Measurements from ENCODE around the gene PRR20G. TPM values are rescaled to one million over a fixed set of nuclear protein-coding genes. Genes with fewer than 3 reads are reported as not detected.

The PRR20G gene
- total and polyA plus RNA-seq, 2 of the 4 experiments (the other 2 are of a cell fraction) = not detected

DNA sequence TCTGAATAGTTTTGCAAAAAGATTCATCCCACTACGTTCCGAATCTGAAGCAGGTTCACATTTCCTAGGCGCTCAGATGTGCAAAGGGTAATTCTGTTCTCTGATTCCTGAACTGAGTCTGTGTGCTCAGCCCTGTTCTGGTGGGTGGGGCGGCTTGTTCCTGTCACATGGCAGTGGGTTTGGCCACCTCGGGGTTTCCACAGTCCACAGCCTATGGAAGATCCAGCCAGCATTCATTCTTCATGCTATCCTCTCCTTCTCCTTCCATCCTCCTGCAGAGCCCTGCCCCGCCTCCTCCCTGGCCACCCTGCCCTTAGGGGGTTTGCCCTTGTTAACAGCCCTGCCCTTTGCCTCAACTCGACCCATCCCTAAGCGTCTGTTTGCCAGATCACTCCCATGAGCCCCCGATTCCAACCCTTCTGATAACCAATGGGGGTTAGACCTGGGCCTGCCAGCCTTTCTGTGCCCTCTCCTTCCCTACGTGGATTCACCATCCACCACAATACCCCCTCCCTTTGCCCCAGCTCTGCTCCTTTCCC, 31.0 kb downstream of the PRR20G start:
- Histone ChIP-seq H3K14ac (replicated peaks; ENCODE audit: low read depth, low read length) (no peak overlapping the region), H4K8ac (ENCODE audit: low read depth in 2 of 2, low read length in 2 of 2) (no peak overlapping the region), H2BK120ac (ENCODE audit: low read depth, low read length) (no peak overlapping the region), H3K4ac (ENCODE audit: low read depth, low read length) (no peak overlapping the region), H2BK15ac (ENCODE audit: low read depth, low read length) (no peak overlapping the region), H2AK5ac (ENCODE audit: low read depth, low read length) (no peak overlapping the region), H3K79me1 (ENCODE audit: low read depth in 1 of 2, low read length in 2 of 2) (no peaks in the 10 kb centered on the region), H2AFZ (replicated peaks; ENCODE audit: low read length, poor library complexity) (no peak overlapping the region), H3K4me2 (ENCODE audit: low read depth, low read length) (no peak overlapping the region), H3K36me3 (ENCODE audit: control insufficient read depth, insufficient read depth, low read length) (no peaks in the 10 kb centered on the region), H3K9ac (ENCODE audit: low read depth, low read length) (no peak overlapping the region), H2AK9ac (replicated peaks; ENCODE audit: low read depth, low read length, poor library complexity) (no peak overlapping the region), H3K27ac (ENCODE audit: insufficient read depth, low read length) (no peak overlapping the region), H3K9me3 (ENCODE audit: control insufficient read depth, insufficient read depth, low read length) (no peaks in the 10 kb centered on the region), H3K18ac (ENCODE audit: low read depth, low read length) (no peak overlapping the region), H4K5ac (ENCODE audit: low read depth, low read length) (no peak overlapping the region), H3K4me1 (ENCODE audit: control insufficient read depth, insufficient read depth, low read length) (no peaks in the 10 kb centered on the region), H3K27me3 (ENCODE audit: control insufficient read depth, insufficient read depth, low read length) (peaks cover 12% of the 10 kb centered on the region), H4K91ac (ENCODE audit: insufficient read depth, low read depth, low read length) (no peak overlapping the region), H2BK5ac (ENCODE audit: low read depth, low read length, poor library complexity, severe bottlenecking) (no peak overlapping the region), H4K20me1 (ENCODE audit: insufficient read depth, low read length) (no peaks in the 10 kb centered on the region), H3K23ac (ENCODE audit: low read depth, low read length) (no peak overlapping the region), H3K9me1 (ENCODE audit: insufficient read depth, low read length) (no peaks in the 10 kb centered on the region), H3K56ac (ENCODE audit: extremely low read depth, insufficient read depth, low read length) (no peak overlapping the region), H2BK20ac (ENCODE audit: low read depth, low read length) (no peak overlapping the region), H3K4me3 (ENCODE audit: insufficient read depth, low read depth, low read length) (no peak overlapping the region)
- in situ Hi-C loops (cut with MboI; ENCODE audit: low sequenced_read_pairs) (no loop called here), intact Hi-C loops (cut with micrococcal nuclease) (no loop called here), dilution Hi-C loops (cut with HindIII; ENCODE audit: low sequenced_read_pairs, unreplicated experiment) (no loop called here)
- BruUV-seq (replicated peaks) = no TSS peak
- CTCF ChIA-PET = no interaction called here
- POLR2A ChIA-PET (ENCODE audit: unreplicated experiment) = no interaction called here
- TF ChIP-seq RFX5 (IDR thresholded peaks at IDR 0.05; ENCODE audit: low read depth, low read length) (no peak), CHD1 (IDR thresholded peaks at IDR 0.05; ENCODE audit: low read depth, low read length) (no peak), MAZ (IDR thresholded peaks at IDR 0.05; ENCODE audit: borderline replicate concordance, low read depth, low read length) (no peak), FOS (IDR thresholded peaks at IDR 0.05; ENCODE audit: low read depth, low read length) (no peak), RAD21 (IDR thresholded peaks at IDR 0.05; ENCODE audit: low read length) (no peak), MXI1 (IDR thresholded peaks at IDR 0.05; ENCODE audit: borderline replicate concordance, low read depth, low read length) (no peak), CTCF (conservative IDR thresholded peaks at IDR 0.05; ENCODE audit: low read depth, low read length) (no peak), CEBPB (IDR thresholded peaks at IDR 0.05; ENCODE audit: low read depth, low read length) (no peak), SMC3 (IDR thresholded peaks at IDR 0.05; ENCODE audit: low read depth, low read length) (no peak), NFE2L2 (IDR thresholded peaks at IDR 0.05; ENCODE audit: low read depth, low read length) (no peak), BHLHE40 (IDR thresholded peaks at IDR 0.05; ENCODE audit: low read depth, low read length) (no peak), MAFK (IDR thresholded peaks at IDR 0.05; ENCODE audit: low read depth, low read length) (no peak), RCOR1 (IDR thresholded peaks at IDR 0.05; ENCODE audit: insufficient replicate concordance, low read length) (no peak), POLR2A (IDR thresholded peaks at IDR 0.05; ENCODE audit: low read depth, low read length) (no peak)
- TF ChIP-seq, protein P1, sequence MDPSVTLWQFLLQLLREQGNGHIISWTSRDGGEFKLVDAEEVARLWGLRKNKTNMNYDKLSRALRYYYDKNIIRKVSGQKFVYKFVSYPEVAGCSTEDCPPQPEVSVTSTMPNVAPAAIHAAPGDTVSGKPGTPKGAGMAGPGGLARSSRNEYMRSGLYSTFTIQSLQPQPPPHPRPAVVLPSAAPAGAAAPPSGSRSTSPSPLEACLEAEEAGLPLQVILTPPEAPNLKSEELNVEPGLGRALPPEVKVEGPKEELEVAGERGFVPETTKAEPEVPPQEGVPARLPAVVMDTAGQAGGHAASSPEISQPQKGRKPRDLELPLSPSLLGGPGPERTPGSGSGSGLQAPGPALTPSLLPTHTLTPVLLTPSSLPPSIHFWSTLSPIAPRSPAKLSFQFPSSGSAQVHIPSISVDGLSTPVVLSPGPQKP (IDR thresholded peaks at IDR 0.05; ENCODE audit: borderline replicate concordance, low read depth, low read length) = no peak
- TF ChIP-seq, protein P2, sequence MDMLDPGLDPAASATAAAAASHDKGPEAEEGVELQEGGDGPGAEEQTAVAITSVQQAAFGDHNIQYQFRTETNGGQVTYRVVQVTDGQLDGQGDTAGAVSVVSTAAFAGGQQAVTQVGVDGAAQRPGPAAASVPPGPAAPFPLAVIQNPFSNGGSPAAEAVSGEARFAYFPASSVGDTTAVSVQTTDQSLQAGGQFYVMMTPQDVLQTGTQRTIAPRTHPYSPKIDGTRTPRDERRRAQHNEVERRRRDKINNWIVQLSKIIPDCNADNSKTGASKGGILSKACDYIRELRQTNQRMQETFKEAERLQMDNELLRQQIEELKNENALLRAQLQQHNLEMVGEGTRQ (IDR thresholded peaks at IDR 0.05; ENCODE audit: low read depth, low read length) = no peak
- ATAC-seq (ENCODE audit: low read depth) (no peak), DNase-seq (no peak)
- WGBS, 2 experiments (ENCODE audit: extremely low coverage in 2 of 2, insufficient read length in 1 of 2) = no CpG with 5 or more reads among the region's 10 CpGs

Data from IMR-90 (cell line).